LNCaP clone FGC (cell line): Measurements from ENCODE around the gene TMPRSS2.

ENCODE experiments used
- DNase-seq: peaks from one replicate; pipeline ENCODE4 v3.0.0-alpha.2; 2011; ENCODE audit warnings: low read depth
- H3K4me3 ChIP-seq: 2 replicates; pipeline ENCODE4 v1.5.1; 2011; ENCODE audit warnings: mild to moderate bottlenecking, low read depth, low read length, control low read depth
- CTCF ChIP-seq: IDR thresholded peaks from 2 replicates; pipeline ENCODE4 v1.5.1; 2012; ENCODE audit warnings: mild to moderate bottlenecking; ENCODE audit not compliant: control insufficient read depth, insufficient read depth; ENCODE audit errors: extremely low read depth

The TMPRSS2 gene

GRCh38 chr21:41523175-41523574 is 15.2 kb upstream of the TMPRSS2 start:
- TF ChIP-seq CTCF: no peak
- DNase-seq: no peak
- no peak overlapping the region for H3K4me3 ChIP-seq

GRCh38 chr21:41521489-41522027 is 13.6 kb upstream of the TMPRSS2 start:
- TF ChIP-seq CTCF: no peak
- DNase-seq: peak; percentile 96
- H3K4me3 ChIP-seq: no peak overlapping the region

GRCh38 chr21:41520560-41521442 is 12.8 kb upstream of the TMPRSS2 start:
- DNase-seq: peak; percentile 95
- H3K4me3 ChIP-seq: no peak overlapping the region
- no peak for TF ChIP-seq CTCF

- TF ChIP-seq CTCF: no peak
- DNase-seq: peak; percentile 62
- H3K4me3 ChIP-seq: no peak overlapping the region
Measured at GRCh38 chr21:41519806-41520559, 12.0 kb upstream of the TMPRSS2 start.

GRCh38 chr21:41518757-41519156 is 10.8 kb upstream of the TMPRSS2 start:
- H3K4me3 ChIP-seq: no peak overlapping the region
- DNase-seq: no peak
- TF ChIP-seq CTCF: no peak

- no peak overlapping the region for H3K4me3 ChIP-seq
- no peak for DNase-seq
- no peak for TF ChIP-seq CTCF
Measured at GRCh38 chr21:41511858-41512257, 3.9 kb upstream of the TMPRSS2 start.
